Measurements from ENCODE around the gene KRTAP5-10. TPM values are rescaled to one million over a fixed set of nuclear protein-coding genes. Genes with fewer than 3 reads are reported as not detected.
"Not testable (repeated sequence)": the region's sequence is repeated elsewhere in the genome, so short reads cannot be mapped to it uniquely, and the experiment has no call there.

Gene KRTAP5-10
- total and polyA plus RNA-seq, 2 donors (not counting 3 experiments of a cell fraction or from before 2014, with no cell fraction given): not detected

DNA sequence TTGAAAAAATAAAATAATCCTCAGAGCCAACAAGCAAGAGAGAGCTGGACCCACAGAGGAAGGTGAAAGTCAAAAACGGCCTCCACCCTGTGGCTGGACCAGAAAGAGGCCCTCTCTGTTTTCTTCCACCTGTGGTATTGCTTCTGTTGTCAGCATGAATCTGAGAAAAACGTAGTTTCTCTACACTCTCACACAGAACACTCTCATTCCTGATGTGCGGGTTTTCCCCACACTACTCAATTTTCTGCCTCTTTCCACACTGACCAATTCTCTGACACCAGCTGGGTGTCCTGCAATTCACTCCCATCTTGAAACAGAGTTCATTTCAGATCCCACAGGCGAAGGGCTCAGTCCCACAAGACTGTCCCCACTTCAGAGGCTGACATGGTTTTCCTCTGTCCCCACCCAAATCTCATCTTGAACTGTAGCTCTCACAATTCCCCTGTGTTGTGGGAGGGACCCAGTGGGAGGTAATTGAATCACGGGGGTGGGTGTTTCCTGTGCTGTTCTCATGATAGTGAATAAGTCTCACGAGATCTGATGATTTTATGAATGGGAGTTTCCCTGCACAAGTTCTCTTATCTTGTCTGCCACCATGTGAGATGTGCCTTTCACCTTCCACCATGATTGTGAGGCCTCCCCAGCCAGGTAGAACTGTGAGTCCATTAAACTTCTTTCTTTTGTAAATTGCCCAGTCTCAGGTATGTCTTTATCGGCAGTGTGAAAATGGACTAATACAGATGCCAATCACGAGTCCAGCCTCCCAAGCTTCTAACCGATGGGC, 24.6 kb upstream of the KRTAP5-10 start:
- H3K4me3 ChIP-seq (replicated peaks in 1 of 3; ENCODE audit: insufficient read depth in 1 of 3, low read depth in 1 of 3, low read length in 3 of 3); H3K9me1 ChIP-seq (replicated peaks; ENCODE audit: control insufficient read depth, extremely low read depth, insufficient read depth, low read length); H3K27me3 ChIP-seq (ENCODE audit: control insufficient read depth in 2 of 2, insufficient read depth in 2 of 2, low read length in 2 of 2); BruUV-seq (replicated peaks); POLR2A ChIA-PET; H3K4me1 ChIP-seq (ENCODE audit: control insufficient read depth, extremely low read depth, insufficient read depth, low read length); FAIRE-seq; H2AFZ ChIP-seq (ENCODE audit: low read depth, low read length); intact Hi-C loops (cut with micrococcal nuclease); H3K9ac ChIP-seq (replicated peaks; ENCODE audit: extremely low read depth, insufficient read depth, low read length); H3K9me3 ChIP-seq (replicated peaks; ENCODE audit: control insufficient read depth, insufficient read depth, low read length); H4K20me1 ChIP-seq (replicated peaks; ENCODE audit: control insufficient read depth, extremely low read depth, insufficient read depth, low read length); H3K36me3 ChIP-seq (ENCODE audit: control insufficient read depth in 2 of 2, extremely low read depth in 1 of 2, insufficient read depth in 2 of 2, low read length in 2 of 2); dilution Hi-C loops (cut with MboI; ENCODE audit: extremely low pct_ligation_motif_present, low sequenced_read_pairs); H3K79me2 ChIP-seq (ENCODE audit: control insufficient read depth, insufficient read depth, low read length); H3K4me2 ChIP-seq (ENCODE audit: insufficient read depth, low read length); DNase-seq (ENCODE audit: low read depth, low spot score); H3K27ac ChIP-seq (ENCODE audit: insufficient read depth, low read depth, low read length): not testable (repeated sequence)
- CTCF ChIA-PET: interaction anchor here (3.1 kb wide), 1 partner anchor 23 kb away, joined by 12 read pairs; no protein-coding TSS in a partner anchor

DNA sequence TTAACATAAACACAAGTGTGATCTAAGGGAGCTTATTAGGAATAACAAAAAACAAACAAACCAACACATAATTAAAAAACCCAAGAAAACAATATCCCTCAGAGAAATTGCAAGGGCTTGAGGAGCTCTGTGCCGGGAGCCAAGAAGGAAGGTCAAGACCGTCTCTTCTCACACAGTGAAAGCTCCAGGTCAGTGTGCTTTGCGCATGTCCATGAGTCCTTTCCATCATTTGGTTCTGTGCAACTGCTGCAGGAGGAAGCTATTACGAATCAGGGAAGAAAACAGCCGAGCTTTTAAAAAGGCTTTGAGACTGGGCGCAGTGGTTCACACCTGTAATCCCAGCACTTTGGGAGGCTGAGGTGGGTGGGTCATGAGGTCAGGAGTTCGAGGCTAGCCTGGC, 23.0 kb upstream of the KRTAP5-10 start:
- POLR2A ChIA-PET: no interaction called here

More for the DNA sequence above, 23.0 kb upstream of the KRTAP5-10 start:
- H3K36me3 ChIP-seq (ENCODE audit: control insufficient read depth in 2 of 2, extremely low read depth in 1 of 2, insufficient read depth in 2 of 2, low read length in 2 of 2): no peaks in the 10 kb centered on the region
- H4K20me1 ChIP-seq (replicated peaks; ENCODE audit: control insufficient read depth, extremely low read depth, insufficient read depth, low read length): no peaks in the 10 kb centered on the region
- DNase-seq (ENCODE audit: low read depth, low spot score): no peak
- no peak for FAIRE-seq
- intact Hi-C loops (cut with micrococcal nuclease) (no loop called here), dilution Hi-C loops (cut with MboI; ENCODE audit: extremely low pct_ligation_motif_present, low sequenced_read_pairs) (no loop called here)
- no peaks in the 10 kb centered on the region for H3K9me1 ChIP-seq (replicated peaks; ENCODE audit: control insufficient read depth, extremely low read depth, insufficient read depth, low read length)
- H3K9me3 ChIP-seq (replicated peaks; ENCODE audit: control insufficient read depth, insufficient read depth, low read length): no peaks in the 10 kb centered on the region
- no peak overlapping the region for H3K4me3 ChIP-seq (replicated peaks in 1 of 3; ENCODE audit: insufficient read depth in 1 of 3, low read depth in 1 of 3, low read length in 3 of 3)
- no TSS peak for BruUV-seq (replicated peaks)
- CTCF ChIA-PET: interaction anchor here (1.3 to 3.1 kb wide), 2 partner anchors 10 to 21 kb away, joined by 4 to 12 read pairs; no protein-coding TSS in a partner anchor
- no peak overlapping the region for H3K27ac ChIP-seq (ENCODE audit: insufficient read depth, low read depth, low read length)
- no peak overlapping the region for H2AFZ ChIP-seq (ENCODE audit: low read depth, low read length)
- H3K27me3 ChIP-seq (ENCODE audit: control insufficient read depth in 2 of 2, insufficient read depth in 2 of 2, low read length in 2 of 2): no peaks in the 10 kb centered on the region
- H3K4me1 ChIP-seq (ENCODE audit: control insufficient read depth, extremely low read depth, insufficient read depth, low read length): no peaks in the 10 kb centered on the region
- no peak for TF ChIP-seq JUN (IDR thresholded peaks at IDR 0.05; ENCODE audit: borderline replicate concordance, insufficient read depth, insufficient read length, low read depth)
- TF ChIP-seq GATA2 (IDR thresholded peaks at IDR 0.05; ENCODE audit: insufficient read depth, insufficient read length, low read depth, low read length): no peak
- TF ChIP-seq, protein P1, sequence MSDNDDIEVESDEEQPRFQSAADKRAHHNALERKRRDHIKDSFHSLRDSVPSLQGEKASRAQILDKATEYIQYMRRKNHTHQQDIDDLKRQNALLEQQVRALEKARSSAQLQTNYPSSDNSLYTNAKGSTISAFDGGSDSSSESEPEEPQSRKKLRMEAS (IDR thresholded peaks at IDR 0.05; ENCODE audit: insufficient read depth, insufficient read length): no peak
- no peak for TF ChIP-seq EZH2 (IDR thresholded peaks at IDR 0.05; ENCODE audit: borderline replicate concordance, low read depth, low read length, severe bottlenecking)
- TF ChIP-seq FOS (IDR thresholded peaks at IDR 0.05; ENCODE audit: borderline replicate concordance, insufficient read depth, low read length): no peak
- no peak for TF ChIP-seq POLR2AphosphoS5 (IDR thresholded peaks at IDR 0.05; ENCODE audit: insufficient read depth, low read depth, low read length)
- no peaks in the 10 kb centered on the region for H3K79me2 ChIP-seq (ENCODE audit: control insufficient read depth, insufficient read depth, low read length)
- no peak overlapping the region for H3K4me2 ChIP-seq (ENCODE audit: insufficient read depth, low read length)
- H3K9ac ChIP-seq (replicated peaks; ENCODE audit: extremely low read depth, insufficient read depth, low read length): no peak overlapping the region
